ENCODE results near the gene SCYL2.
"Not testable (repeated sequence)": the region's sequence is repeated elsewhere in the genome, so short reads cannot be mapped to it uniquely, and the experiment has no call there.

SCYL2 gene

GRCh38 chr12:100331871-100332270 is 64.9 kb downstream of the SCYL2 start:
- DNase-seq, result no peak

GRCh38 chr12:100332852-100333251 is 65.9 kb downstream of the SCYL2 start:
- no peak for DNase-seq

- no peak for DNase-seq
These were observed 70.3 kb downstream of the SCYL2 start for GRCh38 chr12:100337299-100337698.

GRCh38 chr12:100337727-100338126 is 70.8 kb downstream of the SCYL2 start:
- DNase-seq, result no peak

- DNase-seq, result no peak
These were observed 72.1 kb downstream of the SCYL2 start for GRCh38 chr12:100339071-100339470.

GRCh38 chr12:100342897-100343296 is 75.9 kb downstream of the SCYL2 start:
- not testable (repeated sequence) for DNase-seq

GRCh38 chr12:100344351-100344750 is 77.4 kb downstream of the SCYL2 start:
- DNase-seq, result not testable (repeated sequence)

- no peak for DNase-seq
These were observed 78.2 kb downstream of the SCYL2 start for GRCh38 chr12:100345020-100345767.

GRCh38 chr12:100346660-100347059 is 79.7 kb downstream of the SCYL2 start:
- no peak for DNase-seq

- peak; percentile 19 for DNase-seq
These were observed 81.9 kb downstream of the SCYL2 start for GRCh38 chr12:100348657-100349454.

- DNase-seq, result no peak
These were observed 89.8 kb downstream of the SCYL2 start, which contains the start of gene SLC17A8 for GRCh38 chr12:100356644-100357223. Gene SLC17A8, plus strand, starts transcription at chr12:100357074. Its CDS starts 318 bp downstream, at chr12:100357392.

- DNase-seq, result no peak
These were observed 92.3 kb downstream of the SCYL2 start for GRCh38 chr12:100359248-100359647.

- peak; percentile 32 for DNase-seq
These were observed 92.8 kb downstream of the SCYL2 start for GRCh38 chr12:100359822-100360221.

- DNase-seq, result no peak
These were observed 93.5 kb downstream of the SCYL2 start for GRCh38 chr12:100360450-100360849.

GRCh38 chr12:100364324-100364723 is 97.3 kb downstream of the SCYL2 start:
- DNase-seq, result no peak

GRCh38 chr12:100365411-100365810 is 98.4 kb downstream of the SCYL2 start:
- no peak for DNase-seq

GRCh38 chr12:100368066-100368465 is 101.1 kb downstream of the SCYL2 start:
- DNase-seq, result no peak

- DNase-seq, result no peak
These were observed 104.2 kb downstream of the SCYL2 start for GRCh38 chr12:100371146-100371545.

GRCh38 chr12:100372853-100373640 is 106.1 kb downstream of the SCYL2 start:
- no peak for DNase-seq

- DNase-seq, result peak; percentile 32
These were observed 108.2 kb downstream of the SCYL2 start for GRCh38 chr12:100375038-100375735.

GRCh38 chr12:100376161-100376560 is 109.2 kb downstream of the SCYL2 start:
- DNase-seq, result no peak

GRCh38 chr12:100381379-100381778 is 114.4 kb downstream of the SCYL2 start:
- DNase-seq, result no peak

Measured in fibroblast of skin of right biceps (primary cell).